HepG2 (cell line): Measurements from ENCODE around the gene G6PC3. TPM values are rescaled to one million over a fixed set of nuclear protein-coding genes. Genes with fewer than 3 reads are reported as not detected.

Source experiments
- FIP1L1 ChIP-seq: fragments of 200-400 bp; formaldehyde crosslinking; IDR thresholded peaks from 2 replicates; pipeline ENCODE4 v1.6.1; 2018; ENCODE audit warnings: low read depth, mild to moderate bottlenecking, low read length, moderate library complexity, borderline replicate concordance; ENCODE audit not compliant: insufficient read depth
- GABPB1 ChIP-seq: IDR thresholded peaks from 2 replicates; pipeline ENCODE4 v1.6.1; 2016; ENCODE audit warnings: mild to moderate bottlenecking, missing genetic modification reagents, moderate library complexity, missing compliant biosample characterization
- HMG20A ChIP-seq: IDR thresholded peaks from 2 replicates; pipeline ENCODE4 v1.6.1; 2016; ENCODE audit warnings: borderline replicate concordance
- HNRNPLL ChIP-seq: fragments of 200-400 bp; formaldehyde crosslinking; IDR thresholded peaks from 2 replicates; pipeline ENCODE4 v1.6.1; 2017; ENCODE audit warnings: mild to moderate bottlenecking, low read depth, low read length; ENCODE audit not compliant: poor library complexity, severe bottlenecking
- MED1 ChIP-seq: sonication (generic); formaldehyde crosslinking; IDR thresholded peaks from 2 replicates; pipeline ENCODE4 v1.4.0; 2020; ENCODE audit warnings: missing genetic modification reagents
- MXI1 ChIP-seq: IDR thresholded peaks from 3 replicates; pipeline ENCODE4 v1.6.1; 2012; ENCODE audit warnings: low read depth, low read length, inconsistent platforms, borderline replicate concordance
- NRL ChIP-seq: sonication (generic); formaldehyde crosslinking; IDR thresholded peaks from 2 replicates; pipeline ENCODE4 v1.5.0; 2020; ENCODE audit warnings: missing genetic modification reagents, mild to moderate bottlenecking, moderate library complexity, borderline replicate concordance
- SAFB2 ChIP-seq: sonication (generic); formaldehyde crosslinking; IDR thresholded peaks from 2 replicates; pipeline ENCODE4 v1.5.1; 2020; ENCODE audit warnings: missing genetic modification reagents, low read depth, mild to moderate bottlenecking, borderline replicate concordance
- SP4 ChIP-seq: sonication (generic); formaldehyde crosslinking; IDR thresholded peaks from 2 replicates; pipeline ENCODE4 v1.8.1; 2023; ENCODE audit warnings: mild to moderate bottlenecking, missing genetic modification reagents
- TBX2 ChIP-seq: sonication (generic); formaldehyde crosslinking; IDR thresholded peaks from 2 replicates; pipeline ENCODE4 v1.5.0; 2020; ENCODE audit warnings: missing genetic modification reagents, mild to moderate bottlenecking, borderline replicate concordance
- TBX3 ChIP-seq: fragments of 450-650 bp; IDR thresholded peaks from 2 replicates; pipeline ENCODE4 v1.6.1; 2017; ENCODE audit warnings: antibody characterized with exemption, mild to moderate bottlenecking, inconsistent platforms, borderline replicate concordance
- ZFYVE20 ChIP-seq: sonication (generic); formaldehyde crosslinking; IDR thresholded peaks from 2 replicates; pipeline ENCODE4 v1.8.0; 2023; ENCODE audit warnings: low read depth, mild to moderate bottlenecking, moderate library complexity, missing genetic modification reagents, borderline replicate concordance
- ZIK1 ChIP-seq: sonication (generic); formaldehyde crosslinking; IDR thresholded peaks from 2 replicates; pipeline ENCODE4 v1.5.0; 2020; ENCODE audit warnings: mild to moderate bottlenecking, low read depth, missing genetic modification reagents, borderline replicate concordance
- ZMYM4 ChIP-seq: sonication (generic); formaldehyde crosslinking; IDR thresholded peaks from 2 replicates; pipeline ENCODE4 v1.8.1; 2023; ENCODE audit warnings: mild to moderate bottlenecking, missing genetic modification reagents
- ZNF205 ChIP-seq: IDR thresholded peaks from 2 replicates; pipeline ENCODE4 v1.6.1; 2018; ENCODE audit warnings: missing biosample characterization, missing genetic modification reagents
- polyA plus RNA-seq, 8 experiments: library from polyadenylated mRNA; depleted of rRNA in 3 of 8; stranded (reverse) in 7 of 8; unstranded in 1 of 8; fragments of >200 nt; fragmentation: Illumina TruSeq in 4 of 8; extraction: Trizol in 4 of 8; gene quantifications; 2 replicates each; pipeline versions ENCODE4 v1.2.1 to v1.2.3, GENCODE V29; 2011 to 2016; ENCODE audit warnings: low read depth in 4 of 8, missing spikeins in 1 of 8, mixed read lengths in 1 of 8; ENCODE audit not compliant: insufficient read depth in 1 of 8
- total RNA-seq, 5 experiments: library from RNA; depleted of rRNA; stranded (reverse); fragments of >200 nt; fragmentation: Illumina TruSeq; extraction: Trizol; gene quantifications; 2 replicates each; pipeline ENCODE4 v1.2.3, GENCODE V29; 2016; ENCODE audit warnings: low read depth in 1 of 5
- TF ChIP-seq, protein P1 (sequence below): sonication (generic); formaldehyde crosslinking; IDR thresholded peaks from 2 replicates; pipeline ENCODE4 v1.4.0; 2020; ENCODE audit warnings: missing genetic modification reagents
- TF ChIP-seq, protein P2 (sequence below): sonication (generic); formaldehyde crosslinking; conservative IDR thresholded peaks from 2 replicates; pipeline ENCODE4 v1.4.0; 2020; ENCODE audit warnings: missing genetic modification reagents
- TF ChIP-seq, protein P3 (sequence below): sonication (generic); formaldehyde crosslinking; IDR thresholded peaks from 2 replicates; pipeline ENCODE4 v1.8.0; 2022; ENCODE audit warnings: missing genetic modification reagents, mild to moderate bottlenecking, inconsistent platforms, borderline replicate concordance
- TF ChIP-seq, protein P4 (sequence below): sonication (generic); formaldehyde crosslinking; conservative IDR thresholded peaks from 2 replicates; pipeline ENCODE4 v1.4.0; 2020; ENCODE audit warnings: missing genetic modification reagents

G6PC3 gene
- total and polyA plus RNA-seq, 2 of the 13 experiments (the other 11 are each of a cell fraction or from before 2014, with no cell fraction given) = 38.5 to 75.8 TPM

DNA sequence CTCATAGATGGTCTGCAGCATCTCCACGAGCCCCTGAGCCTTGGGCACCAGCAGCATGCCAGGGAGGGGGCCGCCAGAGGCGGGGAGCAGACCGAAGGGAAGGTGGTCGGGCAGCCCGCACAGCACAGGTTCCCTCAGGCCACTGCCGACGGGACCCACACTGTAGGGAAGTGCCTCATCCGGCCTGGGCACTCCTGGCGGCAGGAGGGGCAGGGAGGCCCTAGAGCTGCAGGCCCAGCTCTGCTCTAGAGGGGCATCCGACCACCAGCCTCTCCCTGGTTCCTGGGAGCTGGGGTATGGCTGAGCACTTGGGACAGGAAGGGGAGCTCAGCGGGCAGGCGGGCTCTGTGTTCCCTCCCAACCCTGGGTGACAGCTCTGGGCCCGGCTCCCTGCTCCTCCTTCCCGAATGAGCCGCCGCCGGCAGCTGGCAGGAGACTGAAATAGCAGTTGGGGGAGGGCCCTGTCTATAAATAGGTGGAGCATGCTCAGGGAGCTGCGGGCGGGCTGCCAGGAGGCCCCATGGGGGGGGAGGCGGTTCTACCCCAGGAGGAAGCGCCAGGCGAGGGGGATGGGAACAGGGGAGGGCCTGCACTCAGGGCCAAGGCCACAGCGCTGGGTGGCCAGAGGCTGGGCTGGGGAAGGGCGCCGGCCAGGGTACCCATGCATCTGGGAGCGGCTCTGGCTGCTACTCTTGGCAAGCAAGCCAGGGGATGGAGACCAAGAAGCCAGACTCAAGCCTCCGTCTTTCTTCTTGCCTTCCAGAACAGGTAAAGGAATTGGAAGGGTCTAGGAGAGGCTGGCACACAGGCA lies 40.5 kb downstream of the G6PC3 start (continued):
- TF ChIP-seq TBX2 = peak; percentile 99
- peak; percentile 92 for TF ChIP-seq ZIK1 (CRISPR knock-in tag)
- peak; percentile 94 for TF ChIP-seq NRL (CRISPR knock-in tag)
- peak; percentile 65; the same call in 1 of the 2 replicates for TF ChIP-seq FIP1L1
- TF ChIP-seq ZMYM4 (CRISPR knock-in tag) = peak; percentile 93
- no peak; the same call in 1 of the 2 replicates for TF ChIP-seq SAFB2
- TF ChIP-seq, protein P1, sequence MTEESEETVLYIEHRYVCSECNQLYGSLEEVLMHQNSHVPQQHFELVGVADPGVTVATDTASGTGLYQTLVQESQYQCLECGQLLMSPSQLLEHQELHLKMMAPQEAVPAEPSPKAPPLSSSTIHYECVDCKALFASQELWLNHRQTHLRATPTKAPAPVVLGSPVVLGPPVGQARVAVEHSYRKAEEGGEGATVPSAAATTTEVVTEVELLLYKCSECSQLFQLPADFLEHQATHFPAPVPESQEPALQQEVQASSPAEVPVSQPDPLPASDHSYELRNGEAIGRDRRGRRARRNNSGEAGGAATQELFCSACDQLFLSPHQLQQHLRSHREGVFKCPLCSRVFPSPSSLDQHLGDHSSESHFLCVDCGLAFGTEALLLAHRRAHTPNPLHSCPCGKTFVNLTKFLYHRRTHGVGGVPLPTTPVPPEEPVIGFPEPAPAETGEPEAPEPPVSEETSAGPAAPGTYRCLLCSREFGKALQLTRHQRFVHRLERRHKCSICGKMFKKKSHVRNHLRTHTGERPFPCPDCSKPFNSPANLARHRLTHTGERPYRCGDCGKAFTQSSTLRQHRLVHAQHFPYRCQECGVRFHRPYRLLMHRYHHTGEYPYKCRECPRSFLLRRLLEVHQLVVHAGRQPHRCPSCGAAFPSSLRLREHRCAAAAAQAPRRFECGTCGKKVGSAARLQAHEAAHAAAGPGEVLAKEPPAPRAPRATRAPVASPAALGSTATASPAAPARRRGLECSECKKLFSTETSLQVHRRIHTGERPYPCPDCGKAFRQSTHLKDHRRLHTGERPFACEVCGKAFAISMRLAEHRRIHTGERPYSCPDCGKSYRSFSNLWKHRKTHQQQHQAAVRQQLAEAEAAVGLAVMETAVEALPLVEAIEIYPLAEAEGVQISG (CRISPR knock-in tag) = peak; percentile 90
- TF ChIP-seq ZFYVE20 = no peak
- TF ChIP-seq, protein P2, sequence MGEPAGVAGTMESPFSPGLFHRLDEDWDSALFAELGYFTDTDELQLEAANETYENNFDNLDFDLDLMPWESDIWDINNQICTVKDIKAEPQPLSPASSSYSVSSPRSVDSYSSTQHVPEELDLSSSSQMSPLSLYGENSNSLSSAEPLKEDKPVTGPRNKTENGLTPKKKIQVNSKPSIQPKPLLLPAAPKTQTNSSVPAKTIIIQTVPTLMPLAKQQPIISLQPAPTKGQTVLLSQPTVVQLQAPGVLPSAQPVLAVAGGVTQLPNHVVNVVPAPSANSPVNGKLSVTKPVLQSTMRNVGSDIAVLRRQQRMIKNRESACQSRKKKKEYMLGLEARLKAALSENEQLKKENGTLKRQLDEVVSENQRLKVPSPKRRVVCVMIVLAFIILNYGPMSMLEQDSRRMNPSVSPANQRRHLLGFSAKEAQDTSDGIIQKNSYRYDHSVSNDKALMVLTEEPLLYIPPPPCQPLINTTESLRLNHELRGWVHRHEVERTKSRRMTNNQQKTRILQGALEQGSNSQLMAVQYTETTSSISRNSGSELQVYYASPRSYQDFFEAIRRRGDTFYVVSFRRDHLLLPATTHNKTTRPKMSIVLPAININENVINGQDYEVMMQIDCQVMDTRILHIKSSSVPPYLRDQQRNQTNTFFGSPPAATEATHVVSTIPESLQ (CRISPR knock-in tag) = no peak; the same call in 1 of the 2 replicates
- TF ChIP-seq ZNF205 (CRISPR knock-in tag) = peak; percentile 86
- peak; percentile 92; the same call in 2 of the 3 replicates for TF ChIP-seq MXI1
- peak; percentile 79; the same call in 1 of the 2 replicates for TF ChIP-seq HMG20A
- TF ChIP-seq, protein P3, sequence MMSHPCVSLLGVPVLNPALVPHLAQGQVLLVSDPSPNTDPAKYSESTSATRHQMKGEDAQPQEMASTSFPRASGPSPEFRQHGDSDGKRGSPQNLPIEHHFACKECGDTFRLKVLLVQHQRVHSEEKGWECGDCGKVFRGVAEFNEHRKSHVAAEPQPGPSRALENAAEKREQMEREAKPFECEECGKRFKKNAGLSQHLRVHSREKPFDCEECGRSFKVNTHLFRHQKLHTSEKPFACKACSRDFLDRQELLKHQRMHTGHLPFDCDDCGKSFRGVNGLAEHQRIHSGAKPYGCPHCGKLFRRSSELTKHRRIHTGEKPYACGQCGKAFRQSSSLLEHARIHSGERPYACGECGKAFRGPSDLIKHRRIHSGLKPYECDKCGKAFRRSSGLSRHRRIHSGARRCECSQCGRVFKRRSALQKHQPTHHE (CRISPR knock-in tag) = peak; percentile 95
- TF ChIP-seq HNRNPLL = peak; percentile 75
- peak; percentile 88 for TF ChIP-seq GABPB1 (CRISPR knock-in tag)
- TF ChIP-seq MED1 (CRISPR knock-in tag) = peak; percentile 96
- peak; percentile 47; the same call in 1 of the 2 replicates for TF ChIP-seq TBX3
- peak; percentile 88 for TF ChIP-seq SP4 (CRISPR knock-in tag)
- TF ChIP-seq, protein P4, sequence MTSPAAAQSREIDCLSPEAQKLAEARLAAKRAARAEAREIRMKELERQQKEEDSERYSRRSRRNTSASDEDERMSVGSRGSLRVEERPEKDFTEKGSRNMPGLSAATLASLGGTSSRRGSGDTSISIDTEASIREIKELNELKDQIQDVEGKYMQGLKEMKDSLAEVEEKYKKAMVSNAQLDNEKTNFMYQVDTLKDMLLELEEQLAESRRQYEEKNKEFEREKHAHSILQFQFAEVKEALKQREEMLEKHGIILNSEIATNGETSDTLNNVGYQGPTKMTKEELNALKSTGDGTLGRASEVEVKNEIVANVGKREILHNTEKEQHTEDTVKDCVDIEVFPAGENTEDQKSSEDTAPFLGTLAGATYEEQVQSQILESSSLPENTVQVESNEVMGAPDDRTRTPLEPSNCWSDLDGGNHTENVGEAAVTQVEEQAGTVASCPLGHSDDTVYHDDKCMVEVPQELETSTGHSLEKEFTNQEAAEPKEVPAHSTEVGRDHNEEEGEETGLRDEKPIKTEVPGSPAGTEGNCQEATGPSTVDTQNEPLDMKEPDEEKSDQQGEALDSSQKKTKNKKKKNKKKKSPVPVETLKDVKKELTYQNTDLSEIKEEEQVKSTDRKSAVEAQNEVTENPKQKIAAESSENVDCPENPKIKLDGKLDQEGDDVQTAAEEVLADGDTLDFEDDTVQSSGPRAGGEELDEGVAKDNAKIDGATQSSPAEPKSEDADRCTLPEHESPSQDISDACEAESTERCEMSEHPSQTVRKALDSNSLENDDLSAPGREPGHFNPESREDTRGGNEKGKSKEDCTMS = no peak
